ENCODE data around the gene CCNY. TPM values are rescaled to one million over a fixed set of nuclear protein-coding genes. Genes with fewer than 3 reads are reported as not detected.
"Not testable (repeated sequence)": the region's sequence is repeated elsewhere in the genome, so short reads cannot be mapped to it uniquely, and the experiment has no call there.

Gene CCNY
- polyA plus RNA-seq, 1 donor = 55.2 TPM

DNA sequence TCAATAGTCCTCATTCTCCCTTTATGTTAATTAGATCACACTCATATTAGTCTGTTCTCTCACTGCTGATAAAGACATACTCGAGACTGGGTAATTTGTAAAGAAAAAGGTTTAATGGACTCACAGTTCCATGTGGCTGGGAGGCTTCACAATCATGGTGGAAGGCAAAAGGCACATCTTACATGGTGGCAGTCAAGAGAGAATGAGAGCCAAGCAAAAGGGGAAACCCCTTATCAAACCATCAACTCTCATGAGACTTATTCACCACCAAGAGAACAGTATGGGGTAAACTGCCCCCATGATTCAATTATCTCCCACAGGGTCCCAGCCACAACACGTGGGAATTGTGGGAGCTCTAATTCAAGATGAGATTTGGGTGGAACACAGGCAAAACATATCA, 22.2 kb upstream of the CCNY start:
- WGBS (ENCODE audit: insufficient coverage, low lambda C conversion rate) = no CpG with 5 or more reads among the region's 2 CpGs
- not testable (repeated sequence) for DNase-seq; H3K9me3 ChIP-seq (ENCODE audit: control insufficient read depth, low read depth, low read length); H3K27ac ChIP-seq (ENCODE audit: low read length); H3K4me1 ChIP-seq (ENCODE audit: control insufficient read depth, insufficient read depth, low read length); H3K36me3 ChIP-seq (ENCODE audit: control insufficient read depth, insufficient read depth, low read length); H3K27me3 ChIP-seq (ENCODE audit: control insufficient read depth, insufficient read depth, low read length); H3K4me3 ChIP-seq (ENCODE audit: low read length)

DNA sequence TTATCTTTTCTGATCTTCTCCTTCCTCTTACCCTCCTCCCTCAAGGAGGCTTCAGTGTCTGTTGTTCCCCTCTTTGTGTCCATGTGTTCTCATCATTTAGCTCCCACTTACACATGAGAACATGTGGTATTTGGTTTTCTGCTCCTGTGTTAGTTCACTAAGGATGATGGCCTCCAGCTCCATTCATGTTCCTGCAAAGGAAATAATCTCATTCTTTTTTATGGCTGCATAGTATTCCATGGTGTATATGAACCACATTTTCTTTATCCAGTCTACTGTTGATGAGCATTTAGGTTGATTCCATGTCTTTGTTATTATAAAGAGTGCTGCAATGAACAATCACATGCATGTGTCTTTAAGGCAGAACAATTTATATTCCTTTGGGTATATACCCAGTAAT, 21.1 kb upstream of the CCNY start:
- not testable (repeated sequence) for H3K36me3 ChIP-seq (ENCODE audit: control insufficient read depth, insufficient read depth, low read length); H3K27ac ChIP-seq (ENCODE audit: low read length); DNase-seq; H3K27me3 ChIP-seq (ENCODE audit: control insufficient read depth, insufficient read depth, low read length); H3K4me3 ChIP-seq (ENCODE audit: low read length); H3K9me3 ChIP-seq (ENCODE audit: control insufficient read depth, low read depth, low read length); H3K4me1 ChIP-seq (ENCODE audit: control insufficient read depth, insufficient read depth, low read length)

DNA sequence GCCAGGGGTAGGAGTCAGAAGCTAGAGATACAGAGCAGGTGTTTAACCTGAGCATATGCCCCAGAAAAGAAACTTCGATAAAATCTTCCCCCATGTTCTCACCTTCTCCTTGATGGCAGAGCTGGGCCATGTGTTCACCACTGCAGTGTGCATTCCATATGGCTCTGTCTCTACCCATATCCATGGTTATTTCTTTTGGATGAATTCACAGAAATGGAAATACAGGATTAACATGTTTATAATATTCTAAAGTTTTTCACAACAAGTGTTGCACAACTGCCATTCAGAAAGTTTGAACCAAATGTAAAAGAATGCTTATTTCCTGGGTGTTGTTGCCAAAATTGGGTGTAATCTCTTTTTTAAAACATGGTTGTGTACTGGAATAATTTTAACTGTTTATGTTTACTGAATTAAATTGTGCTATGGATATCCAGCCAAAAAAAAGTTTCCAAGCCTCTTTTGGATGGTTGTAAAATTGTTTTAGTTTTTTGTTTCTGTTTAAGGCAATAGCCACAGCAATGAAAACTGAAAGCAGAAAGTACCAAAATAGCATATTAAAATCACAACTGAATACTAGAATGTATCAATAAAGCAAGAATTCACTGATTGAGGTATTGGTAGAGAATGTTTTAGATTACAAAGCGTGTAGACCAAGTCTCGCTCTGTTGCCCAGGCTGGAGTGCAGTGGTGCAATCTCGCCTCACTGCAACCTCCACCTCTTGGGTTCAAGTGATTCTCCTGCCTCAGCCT, 19.9 kb upstream of the CCNY start:
- WGBS (ENCODE audit: insufficient coverage, low lambda C conversion rate) = no CpG with 5 or more reads among the region's 4 CpGs

DNA sequence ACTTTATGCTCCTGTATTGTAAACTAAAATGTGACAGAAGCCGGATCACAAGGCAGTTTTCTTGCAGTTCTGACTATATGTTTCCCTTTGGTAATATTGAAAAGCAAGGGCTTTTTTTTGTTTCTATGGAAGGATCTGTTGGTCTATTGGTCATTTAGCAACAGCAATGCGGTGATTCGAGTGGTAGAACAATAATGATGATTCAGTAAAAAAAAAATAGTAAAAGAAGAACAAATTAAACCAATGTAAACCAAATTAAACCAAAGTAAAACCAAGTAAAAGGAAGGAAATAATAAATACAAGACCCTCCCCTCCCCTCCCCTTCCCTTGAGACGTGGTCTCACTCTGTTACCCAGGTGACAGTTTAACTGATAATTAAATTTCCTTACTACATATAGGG, 17.8 kb upstream of the CCNY start:
- Histone ChIP-seq H3K27ac (ENCODE audit: low read length) (no peak overlapping the region), H3K4me3 (ENCODE audit: low read length) (no peak overlapping the region), H3K27me3 (ENCODE audit: control insufficient read depth, insufficient read depth, low read length) (no peaks in the 10 kb centered on the region), H3K4me1 (ENCODE audit: control insufficient read depth, insufficient read depth, low read length) (no peaks in the 10 kb centered on the region), H3K9me3 (ENCODE audit: control insufficient read depth, low read depth, low read length) (peaks cover 2% of the 10 kb centered on the region), H3K36me3 (ENCODE audit: control insufficient read depth, insufficient read depth, low read length) (peaks cover 3% of the 10 kb centered on the region)
- no peak for DNase-seq
- WGBS (ENCODE audit: insufficient coverage, low lambda C conversion rate) = 88% methylated on average over 2 of the region's 4 CpGs

More for the DNA sequence above, 19.9 kb upstream of the CCNY start:
- H3K27ac ChIP-seq (ENCODE audit: low read length) = no peak overlapping the region
- no peaks in the 10 kb centered on the region for H3K27me3 ChIP-seq (ENCODE audit: control insufficient read depth, insufficient read depth, low read length)
- H3K9me3 ChIP-seq (ENCODE audit: control insufficient read depth, low read depth, low read length) = no peaks in the 10 kb centered on the region
- H3K36me3 ChIP-seq (ENCODE audit: control insufficient read depth, insufficient read depth, low read length) = peaks cover 3% of the 10 kb centered on the region
- no peak for DNase-seq
- no peak overlapping the region for H3K4me3 ChIP-seq (ENCODE audit: low read length)
- H3K4me1 ChIP-seq (ENCODE audit: control insufficient read depth, insufficient read depth, low read length) = no peaks in the 10 kb centered on the region

DNA sequence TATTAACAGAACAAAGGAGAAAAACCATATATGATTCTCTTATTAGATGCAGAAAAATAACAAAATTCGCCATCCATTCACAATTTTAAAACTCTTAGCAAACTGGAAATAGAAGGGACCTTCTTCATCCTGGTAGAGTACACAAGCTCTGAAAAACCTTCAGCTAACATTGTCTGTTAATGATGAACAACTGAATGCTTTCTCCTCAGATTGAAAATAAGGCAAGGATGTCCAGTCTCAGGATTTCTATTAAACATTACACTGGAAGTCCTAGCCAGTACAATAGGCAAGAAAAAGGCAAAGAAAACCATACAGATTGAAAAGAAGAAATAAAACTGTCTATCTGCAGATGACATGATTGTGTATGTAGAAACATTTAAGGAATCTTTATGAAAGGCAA, 16.0 kb upstream of the CCNY start:
- DNase-seq = no peak
- WGBS (ENCODE audit: insufficient coverage, low lambda C conversion rate) = 100% methylated on average over 1 of the region's 1 CpG

DNA sequence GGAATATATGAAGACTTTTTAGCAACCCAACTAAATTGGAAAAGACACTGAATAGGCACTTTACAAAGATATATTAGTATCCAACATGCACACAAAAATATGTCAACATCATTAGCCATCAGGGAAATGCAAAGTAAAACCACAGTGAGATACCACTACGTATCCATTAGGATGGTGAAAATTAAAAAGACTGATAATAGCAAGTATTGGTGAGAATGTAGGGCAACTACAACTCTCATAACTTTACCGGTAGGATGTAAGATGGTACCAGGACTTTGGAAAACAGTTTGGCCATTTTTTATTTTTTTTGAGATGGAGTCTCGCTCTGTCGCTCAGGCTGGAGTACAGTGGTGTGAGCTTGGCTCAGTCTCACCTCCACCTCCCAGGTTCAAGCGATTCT, 13.7 kb upstream of the CCNY start:
- DNase-seq = no peak
- Histone ChIP-seq H3K27me3 (ENCODE audit: control insufficient read depth, insufficient read depth, low read length) (no peaks in the 10 kb centered on the region), H3K27ac (ENCODE audit: low read length) (no peak overlapping the region), H3K4me1 (ENCODE audit: control insufficient read depth, insufficient read depth, low read length) (no peaks in the 10 kb centered on the region), H3K36me3 (ENCODE audit: control insufficient read depth, insufficient read depth, low read length) (peaks cover 3% of the 10 kb centered on the region), H3K9me3 (ENCODE audit: control insufficient read depth, low read depth, low read length) (peaks cover 2% of the 10 kb centered on the region), H3K4me3 (ENCODE audit: low read length) (no peak overlapping the region)
- WGBS (ENCODE audit: insufficient coverage, low lambda C conversion rate) = 100% methylated on average over 2 of the region's 5 CpGs

More for the DNA sequence above, 16.0 kb upstream of the CCNY start:
- Histone ChIP-seq H3K4me3 (ENCODE audit: low read length) (no peak overlapping the region), H3K9me3 (ENCODE audit: control insufficient read depth, low read depth, low read length) (peaks cover 2% of the 10 kb centered on the region), H3K27me3 (ENCODE audit: control insufficient read depth, insufficient read depth, low read length) (no peaks in the 10 kb centered on the region), H3K4me1 (ENCODE audit: control insufficient read depth, insufficient read depth, low read length) (no peaks in the 10 kb centered on the region), H3K27ac (ENCODE audit: low read length) (no peak overlapping the region), H3K36me3 (ENCODE audit: control insufficient read depth, insufficient read depth, low read length) (peaks cover 3% of the 10 kb centered on the region)

DNA sequence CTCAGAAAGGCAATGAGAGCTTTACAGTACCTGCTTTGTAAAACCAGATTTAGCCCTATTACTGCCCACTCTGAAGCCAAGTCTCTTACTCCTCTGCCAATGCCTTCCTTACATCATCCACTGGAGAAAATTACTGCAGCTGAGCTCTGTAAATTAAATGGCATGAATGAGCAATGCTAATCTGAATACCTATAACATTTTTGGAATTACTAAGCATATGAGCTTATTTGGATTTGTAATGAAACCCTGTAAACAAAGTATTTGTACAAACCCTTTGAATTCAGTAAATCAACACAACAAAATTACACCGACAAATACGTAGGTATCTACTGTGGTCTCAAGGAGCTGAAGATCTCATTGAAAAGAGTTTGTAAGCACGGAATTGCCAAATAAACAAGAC, 12.1 kb upstream of the CCNY start:
- H3K27ac ChIP-seq (ENCODE audit: low read length) = no peak overlapping the region
- H3K4me1 ChIP-seq (ENCODE audit: control insufficient read depth, insufficient read depth, low read length) = no peaks in the 10 kb centered on the region
- H3K36me3 ChIP-seq (ENCODE audit: control insufficient read depth, insufficient read depth, low read length) = peaks cover 3% of the 10 kb centered on the region
- no peak for DNase-seq
- H3K4me3 ChIP-seq (ENCODE audit: low read length) = no peak overlapping the region
- H3K9me3 ChIP-seq (ENCODE audit: control insufficient read depth, low read depth, low read length) = peaks cover 2% of the 10 kb centered on the region
- WGBS (ENCODE audit: insufficient coverage, low lambda C conversion rate) = 80% methylated on average over 1 of the region's 3 CpGs
- H3K27me3 ChIP-seq (ENCODE audit: control insufficient read depth, insufficient read depth, low read length) = no peaks in the 10 kb centered on the region

DNA sequence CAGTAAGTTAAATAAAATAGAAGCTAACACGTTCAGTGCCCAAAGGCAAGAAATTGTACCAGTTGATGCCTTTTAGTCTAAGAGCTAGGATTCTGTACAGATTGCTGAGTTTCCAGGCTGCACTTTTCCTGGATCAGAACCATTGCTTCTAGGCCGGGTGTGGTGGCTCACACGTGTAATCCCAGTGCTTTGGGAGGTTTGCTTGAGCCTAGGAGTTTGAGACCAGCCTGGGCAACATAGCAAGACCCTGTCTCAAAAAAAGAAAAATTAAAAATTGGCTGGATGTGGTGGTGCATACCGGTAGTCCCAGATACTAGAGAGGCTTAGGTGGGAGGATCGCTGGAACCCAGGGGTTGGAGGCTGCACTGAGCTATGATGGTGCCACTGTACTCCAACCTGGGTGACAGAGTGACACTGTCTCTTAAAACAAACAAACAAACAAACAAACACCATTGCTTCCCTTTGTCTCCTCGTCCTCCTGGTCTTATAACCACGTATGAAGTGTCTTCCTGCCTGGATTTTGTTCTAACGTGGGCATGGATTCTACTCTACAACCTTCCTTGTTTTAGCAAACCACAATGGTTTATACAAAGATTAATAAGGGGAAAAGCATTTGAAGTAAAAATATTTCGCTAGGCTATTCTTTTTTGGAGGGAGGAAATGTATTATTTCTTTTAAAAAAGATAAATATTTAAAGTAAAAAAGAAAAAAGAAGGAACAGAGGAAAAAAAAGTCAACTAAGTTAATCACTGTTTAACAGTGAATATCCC, 9.7 kb upstream of the CCNY start:
- H3K36me3 ChIP-seq (ENCODE audit: control insufficient read depth, insufficient read depth, low read length) = no peaks in the 10 kb centered on the region
- no peak overlapping the region for H3K27ac ChIP-seq (ENCODE audit: low read length)
- no peak for DNase-seq
- peaks cover 2% of the 10 kb centered on the region for H3K9me3 ChIP-seq (ENCODE audit: control insufficient read depth, low read depth, low read length)
- H3K4me1 ChIP-seq (ENCODE audit: control insufficient read depth, insufficient read depth, low read length) = peaks cover 6% of the 10 kb centered on the region
- WGBS (ENCODE audit: insufficient coverage, low lambda C conversion rate) = 87% methylated on average over 4 of the region's 9 CpGs
- no peaks in the 10 kb centered on the region for H3K27me3 ChIP-seq (ENCODE audit: control insufficient read depth, insufficient read depth, low read length)
- no peak overlapping the region for H3K4me3 ChIP-seq (ENCODE audit: low read length)

DNA sequence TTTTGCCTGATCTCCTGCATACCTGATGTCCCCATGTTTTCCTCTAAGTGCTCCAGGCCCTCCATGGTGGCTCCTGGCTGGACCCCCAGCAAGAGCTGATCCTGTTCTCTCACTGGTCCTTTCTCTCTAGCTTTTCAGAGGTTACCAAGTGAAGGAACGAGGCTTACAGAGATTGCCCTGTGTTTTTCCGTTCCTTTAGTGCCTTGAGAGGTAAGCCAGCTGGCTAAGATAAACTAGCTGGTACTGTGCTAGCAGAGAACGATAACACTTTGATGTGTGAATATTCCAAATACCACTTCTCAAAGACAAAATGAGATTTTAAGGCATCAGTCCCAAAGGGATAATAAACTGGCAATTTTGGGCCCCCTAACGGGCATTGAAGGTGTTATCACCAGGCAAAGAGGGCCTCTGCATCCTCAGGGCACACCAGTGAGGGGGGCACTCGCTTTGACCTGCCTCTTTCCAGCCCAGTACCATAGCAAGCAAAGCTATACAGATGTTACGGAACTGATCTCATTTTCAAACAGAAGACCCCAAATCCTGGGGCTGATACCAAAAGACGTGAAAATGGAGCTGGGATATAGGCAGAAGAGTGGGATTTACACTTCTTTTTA, 8.4 kb upstream of the CCNY start:
- Histone ChIP-seq H3K4me1 (ENCODE audit: control insufficient read depth, insufficient read depth, low read length) (peaks cover 6% of the 10 kb centered on the region), H3K27ac (ENCODE audit: low read length) (no peak overlapping the region), H3K36me3 (ENCODE audit: control insufficient read depth, insufficient read depth, low read length) (peaks cover under 1% of the 10 kb centered on the region), H3K27me3 (ENCODE audit: control insufficient read depth, insufficient read depth, low read length) (no peaks in the 10 kb centered on the region), H3K4me3 (ENCODE audit: low read length) (no peak overlapping the region), H3K9me3 (ENCODE audit: control insufficient read depth, low read depth, low read length) (peaks cover under 1% of the 10 kb centered on the region)
- DNase-seq = no peak
- WGBS (ENCODE audit: insufficient coverage, low lambda C conversion rate) = 100% methylated on average over 2 of the region's 7 CpGs

DNA sequence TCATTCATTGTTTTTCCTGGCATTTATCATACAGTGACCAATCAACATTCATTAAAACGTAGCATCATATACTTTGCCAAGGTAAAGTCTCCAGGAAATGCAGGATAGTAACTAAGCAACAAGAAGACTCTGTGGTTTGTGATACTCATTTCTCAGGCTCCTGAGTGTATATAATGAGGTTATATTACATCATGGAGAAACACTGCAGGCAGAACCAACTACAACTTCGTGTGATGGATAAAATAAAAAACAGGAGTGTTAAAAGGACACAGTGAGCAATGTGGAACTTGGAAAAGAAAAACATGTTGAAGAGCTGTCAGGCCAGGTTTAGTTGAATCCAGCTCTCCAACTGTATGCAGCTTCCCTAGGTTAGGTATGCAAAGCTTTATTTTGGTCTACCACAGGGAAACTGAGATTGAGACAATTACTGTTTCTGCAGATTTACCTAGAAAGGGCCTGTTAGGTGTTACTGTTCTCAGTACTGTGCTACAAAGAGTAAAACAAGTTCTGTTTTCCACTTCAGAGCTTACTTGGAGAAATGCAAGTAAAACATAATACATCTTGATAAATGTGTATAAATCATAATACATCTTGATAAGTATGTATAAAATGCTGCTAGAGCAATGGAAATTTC, 7.8 kb upstream of the CCNY start:
- Histone ChIP-seq H3K27ac (ENCODE audit: low read length) (no peak overlapping the region), H3K4me3 (ENCODE audit: low read length) (no peak overlapping the region), H3K9me3 (ENCODE audit: control insufficient read depth, low read depth, low read length) (no peaks in the 10 kb centered on the region), H3K36me3 (ENCODE audit: control insufficient read depth, insufficient read depth, low read length) (peaks cover 4% of the 10 kb centered on the region), H3K27me3 (ENCODE audit: control insufficient read depth, insufficient read depth, low read length) (no peaks in the 10 kb centered on the region), H3K4me1 (ENCODE audit: control insufficient read depth, insufficient read depth, low read length) (peaks cover 6% of the 10 kb centered on the region)
- no peak for DNase-seq
- 60% methylated on average over 1 of the region's 2 CpGs for WGBS (ENCODE audit: insufficient coverage, low lambda C conversion rate)
